ENCODE data around the gene UFSP1. TPM values are rescaled to one million over a fixed set of nuclear protein-coding genes. Genes with fewer than 3 reads are reported as not detected.

Gene UFSP1
- total and polyA plus RNA-seq, 10 of the 15 experiments (the other 5 are each of a cell fraction or from before 2014, with no cell fraction given), result 0.14 to 10.6 (median 2.8) TPM

GRCh38 chr7:100881136-100881535, 8.4 kb downstream of the UFSP1 start:
- in situ Hi-C loops (cut with MboI) (no loop called here), intact Hi-C loops (cut with micrococcal nuclease; ENCODE audit: unreplicated experiment) (no loop called here)
- 96% methylated on average over 20 of the region's 20 CpGs for WGBS (ENCODE audit: insufficient coverage, insufficient replicate concordance, low lambda C conversion rate, missing lambda C conversion rate)
- FAIRE-seq (no peak), DNase-seq (ENCODE audit: low read depth, low spot score) (no peak), ATAC-seq (no peak)
- ChIA-PET CTCF (no interaction called here), SMC1A (ENCODE audit: uncharacterized antibody, unreplicated experiment) (no interaction called here), RAD21 (ENCODE audit: unreplicated experiment) (interaction anchor here (0.6 kb wide), 1 partner anchor 332 kb away, joined by 3 read pairs; no protein-coding TSS in a partner anchor), POLR2A (no interaction called here)
- no peak overlapping the region for H3K9ac ChIP-seq (ENCODE audit: control insufficient read depth, insufficient read depth, low read length)
- H3K4me3 ChIP-seq, result no peak overlapping the region
- peaks cover 3% of the 10 kb centered on the region; the same call in 1 of the 2 replicates for H4K20me1 ChIP-seq (ENCODE audit: control insufficient read depth, insufficient read depth)
- H3K27ac ChIP-seq (ENCODE audit: control insufficient read depth, insufficient read depth), result no peak overlapping the region
- no peak overlapping the region for H3K4me2 ChIP-seq (ENCODE audit: control insufficient read depth, insufficient read depth)
- H3K4me1 ChIP-seq (ENCODE audit: control insufficient read depth, insufficient read depth, low read length), result peaks cover 6% of the 10 kb centered on the region; the same call in 1 of the 2 replicates
- BruUV-seq (replicated peaks), result no TSS peak
- no peak overlapping the region for H2AFZ ChIP-seq (ENCODE audit: control insufficient read depth, low read depth, low read length)
- peaks cover 39 to 45% of the 10 kb centered on the region in 2 experiments for H3K36me3 ChIP-seq (ENCODE audit: control insufficient read depth in 2 of 2, insufficient read depth in 2 of 2, low read length in 1 of 2)
- H3K27me3 ChIP-seq (replicated peaks in 1 of 2; ENCODE audit: control insufficient read depth in 2 of 2, insufficient read depth in 2 of 2, low read length in 1 of 2), result no peaks in the 10 kb centered on the region
- no peaks in the 10 kb centered on the region for H3K9me3 ChIP-seq (replicated peaks; ENCODE audit: control insufficient read depth, insufficient read depth, low read length)
- peaks cover 48% of the 10 kb centered on the region for H3K79me2 ChIP-seq (ENCODE audit: control insufficient read depth, insufficient read depth, low read length)
- TF ChIP-seq ELK1 (IDR thresholded peaks at IDR 0.05; ENCODE audit: low read depth, low read length), result no peak
- TF ChIP-seq ZNF207 (IDR thresholded peaks at IDR 0.05; ENCODE audit: borderline replicate concordance), result no peak
- no peak for TF ChIP-seq KAT2A (conservative IDR thresholded peaks at IDR 0.05; ENCODE audit: control insufficient read depth, low read depth, low read length)
- no peak for TF ChIP-seq YY1 (IDR thresholded peaks at IDR 0.05; ENCODE audit: low read depth, low read length)
- no peak for TF ChIP-seq RELA (IDR thresholded peaks at IDR 0.05; ENCODE audit: borderline replicate concordance, partially characterized antibody)
- TF ChIP-seq LARP7 (IDR thresholded peaks at IDR 0.05), result no peak
- TF ChIP-seq CUX1 (IDR thresholded peaks at IDR 0.05; ENCODE audit: insufficient replicate concordance, low read depth, low read length), result no peak
- TF ChIP-seq WRNIP1 (IDR thresholded peaks at IDR 0.05; ENCODE audit: borderline replicate concordance, low read depth, low read length), result no peak
- TF ChIP-seq NBN (IDR thresholded peaks at IDR 0.05), result no peak
- TF ChIP-seq HDAC6 (IDR thresholded peaks at IDR 0.05; ENCODE audit: unreplicated experiment), result no peak
- no peak for TF ChIP-seq DPF2 (IDR thresholded peaks at IDR 0.05)
- no peak for TF ChIP-seq ZBTB11 (CRISPR knock-in tag; IDR thresholded peaks at IDR 0.05)
